Occipital lobe (tissue), 2 donors: ENCODE data around the gene ST6GALNAC4. TPM values are rescaled to one million over a fixed set of nuclear protein-coding genes. Genes with fewer than 3 reads are reported as not detected.

Experiments
- DNase-seq: peaks from one replicate; lab custom pipeline; 2025; lab: John Stamatoyannopoulos, UW
- total RNA-seq: library from RNA; depleted of rRNA; stranded (reverse); fragments of >200 nt; gene quantifications from one replicate; pipeline ENCODE4 v1.2.3, GENCODE V29; 2014

ST6GALNAC4 gene
- total RNA-seq: 10.5 TPM

DNA sequence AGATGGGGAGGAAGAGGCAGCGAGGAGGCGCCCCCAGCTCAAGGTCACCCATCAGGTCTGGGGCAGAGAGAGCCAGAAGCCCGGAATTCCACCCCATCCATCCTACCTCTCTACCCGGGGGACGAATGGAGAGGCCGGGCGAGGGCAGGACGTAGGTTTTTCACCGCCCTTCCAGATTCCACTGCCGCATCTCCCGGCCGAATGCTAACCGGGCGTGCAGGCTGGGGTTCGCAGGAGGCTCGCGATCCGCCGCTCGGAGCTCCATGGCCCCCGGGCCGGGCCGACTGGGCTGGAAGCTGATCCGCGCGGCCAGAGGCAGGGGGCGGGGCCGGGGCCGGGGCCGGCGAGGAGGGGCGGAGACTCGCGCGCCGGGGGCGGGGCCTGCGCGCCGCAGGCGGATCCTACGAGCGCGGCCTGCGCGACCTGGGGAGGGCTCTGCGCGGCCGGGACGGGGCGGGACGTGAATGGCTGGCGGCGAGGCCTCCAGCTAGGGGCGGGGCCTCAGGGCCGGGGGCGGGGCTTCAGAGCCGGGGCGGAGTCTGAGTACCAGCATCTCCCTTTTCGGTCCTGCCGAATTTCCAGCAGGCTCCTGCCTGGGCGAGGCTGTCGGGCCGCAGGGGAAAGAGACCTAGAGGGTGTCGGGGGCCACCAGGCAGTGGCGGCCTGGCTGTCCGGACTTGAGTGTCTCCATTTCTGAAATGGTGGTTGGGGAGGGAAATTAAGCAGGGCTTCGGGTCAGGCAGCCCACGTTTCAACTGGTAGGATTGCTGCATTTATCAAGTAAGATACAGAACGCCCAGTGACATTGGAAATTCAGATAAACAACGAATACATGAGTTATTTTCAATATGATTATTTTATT is at the start of gene ST6GALNAC4:
Gene ST6GALNAC4 (minus strand): TSS at position 322 of the 862 bp plus-strand sequence. CDS start 622 bp downstream, outside the sequence.
- DNase-seq: peak; percentile 94

GRCh38 chr9:127965953-127966352 is 49.1 kb upstream of the ST6GALNAC4 start:
- DNase-seq: no peak

GRCh38 chr9:127963359-127964064 is 46.7 kb upstream of the ST6GALNAC4 start:
- no peak for DNase-seq

GRCh38 chr9:127963041-127963358 is 46.2 kb upstream of the ST6GALNAC4 start:
- no peak for DNase-seq

DNA sequence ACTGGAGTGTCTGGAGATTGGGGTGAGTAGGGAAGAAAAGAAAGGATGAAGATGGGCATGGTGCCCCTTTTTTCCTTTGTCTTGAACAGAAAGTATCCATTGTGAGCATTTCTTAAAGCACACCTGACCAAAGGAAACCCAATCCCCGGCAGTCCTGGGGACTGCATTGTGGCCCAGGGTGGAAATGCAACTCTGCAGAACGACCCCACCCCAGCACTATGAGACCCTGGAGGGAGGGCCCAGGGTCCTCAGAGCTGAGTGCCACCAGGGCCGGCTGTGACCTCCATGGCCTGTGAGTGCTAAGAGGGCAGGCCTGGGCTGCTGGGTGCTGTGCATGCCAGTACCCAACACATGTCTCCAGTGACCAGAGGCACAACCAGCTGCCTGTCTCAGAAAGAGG is 45.4 kb upstream of the ST6GALNAC4 start:
- DNase-seq: no peak

- DNase-seq: no peak
Measured at GRCh38 chr9:127961613-127962155, 44.8 kb upstream of the ST6GALNAC4 start.

- no peak for DNase-seq
Measured at GRCh38 chr9:127961155-127961490, 44.3 kb upstream of the ST6GALNAC4 start.

DNA sequence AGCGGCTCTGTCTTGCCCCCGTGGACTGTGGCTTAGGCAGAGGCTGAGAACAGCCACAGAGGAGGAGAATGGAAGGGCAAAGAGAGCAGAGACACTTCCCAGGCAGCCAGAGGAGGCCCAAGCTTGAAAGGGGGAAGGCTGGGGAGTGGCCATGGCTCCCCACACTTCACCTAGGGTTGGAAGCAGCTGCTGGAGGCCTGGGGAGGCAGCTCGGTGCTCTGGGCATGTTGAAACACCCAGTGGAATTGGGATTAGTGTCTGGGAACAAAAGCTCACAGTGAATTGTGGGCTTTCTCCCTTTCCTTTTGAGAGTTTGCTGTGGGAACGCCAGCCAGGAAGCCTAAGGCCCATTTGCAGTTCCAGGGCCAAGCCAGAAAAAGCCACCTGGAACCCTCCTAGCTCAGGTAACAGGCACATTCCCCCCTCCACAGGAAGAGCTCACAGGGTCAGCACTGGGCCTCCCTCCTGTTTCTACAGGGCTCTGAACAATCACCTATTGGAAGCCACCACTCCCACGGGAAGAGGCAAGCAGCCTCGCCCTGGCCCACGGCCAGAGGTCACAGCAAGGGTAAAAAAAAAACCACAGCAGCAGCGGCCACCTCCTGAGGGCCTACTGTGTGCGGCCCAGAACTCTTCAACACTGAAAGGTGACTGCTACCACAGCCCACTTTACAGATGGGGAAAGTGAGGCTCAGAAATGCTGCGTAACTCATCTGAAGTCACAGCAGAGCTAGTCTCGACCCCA is 43.7 kb upstream of the ST6GALNAC4 start:
- no peak for DNase-seq

- no peak for DNase-seq
Measured at GRCh38 chr9:127959841-127960409, 43.1 kb upstream of the ST6GALNAC4 start.

DNA sequence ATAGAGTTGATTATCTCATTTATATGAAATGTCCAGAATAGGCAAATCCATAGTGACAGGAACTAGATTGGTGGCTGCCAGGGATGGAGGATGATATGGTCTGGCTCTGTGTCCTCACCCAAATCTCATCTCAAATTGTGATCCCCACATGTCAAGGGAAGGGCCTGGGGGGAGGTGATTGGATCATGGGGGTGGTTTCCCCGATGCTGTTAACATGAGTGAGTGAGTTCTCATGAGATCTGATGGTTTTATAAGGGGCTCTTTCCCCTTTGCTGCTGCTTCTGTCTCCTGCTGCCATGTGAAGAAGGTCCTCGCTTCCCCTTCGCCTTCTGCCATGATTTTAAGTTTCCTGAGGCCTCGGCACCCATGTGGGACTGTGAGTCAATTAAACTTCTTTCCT is 42.6 kb upstream of the ST6GALNAC4 start:
- no peak for DNase-seq

DNA sequence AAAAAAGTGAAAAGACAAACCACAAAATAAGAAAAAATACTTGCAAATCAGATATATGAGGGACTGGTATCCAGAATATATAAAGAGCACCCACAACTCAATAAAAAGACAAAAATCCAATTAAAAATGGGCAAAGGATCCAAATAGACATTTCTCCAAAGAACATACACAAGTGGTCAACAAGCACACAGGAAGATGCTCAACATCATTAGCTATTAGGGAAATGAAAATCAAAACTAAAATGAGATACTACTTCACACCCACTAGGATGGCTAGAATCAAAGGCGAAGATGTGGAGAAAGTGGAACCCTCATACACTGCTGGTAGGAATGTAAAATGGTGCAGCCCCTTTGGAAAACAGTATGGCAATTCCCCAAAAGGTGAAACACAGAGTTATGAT is 41.9 kb upstream of the ST6GALNAC4 start:
- DNase-seq: no peak

- DNase-seq: peak; percentile 81
Measured at GRCh38 chr9:127955294-127956015, 38.6 kb upstream of the ST6GALNAC4 start.

- peak; percentile 76 for DNase-seq
Measured at GRCh38 chr9:127954831-127955293, 38.0 kb upstream of the ST6GALNAC4 start.

DNA sequence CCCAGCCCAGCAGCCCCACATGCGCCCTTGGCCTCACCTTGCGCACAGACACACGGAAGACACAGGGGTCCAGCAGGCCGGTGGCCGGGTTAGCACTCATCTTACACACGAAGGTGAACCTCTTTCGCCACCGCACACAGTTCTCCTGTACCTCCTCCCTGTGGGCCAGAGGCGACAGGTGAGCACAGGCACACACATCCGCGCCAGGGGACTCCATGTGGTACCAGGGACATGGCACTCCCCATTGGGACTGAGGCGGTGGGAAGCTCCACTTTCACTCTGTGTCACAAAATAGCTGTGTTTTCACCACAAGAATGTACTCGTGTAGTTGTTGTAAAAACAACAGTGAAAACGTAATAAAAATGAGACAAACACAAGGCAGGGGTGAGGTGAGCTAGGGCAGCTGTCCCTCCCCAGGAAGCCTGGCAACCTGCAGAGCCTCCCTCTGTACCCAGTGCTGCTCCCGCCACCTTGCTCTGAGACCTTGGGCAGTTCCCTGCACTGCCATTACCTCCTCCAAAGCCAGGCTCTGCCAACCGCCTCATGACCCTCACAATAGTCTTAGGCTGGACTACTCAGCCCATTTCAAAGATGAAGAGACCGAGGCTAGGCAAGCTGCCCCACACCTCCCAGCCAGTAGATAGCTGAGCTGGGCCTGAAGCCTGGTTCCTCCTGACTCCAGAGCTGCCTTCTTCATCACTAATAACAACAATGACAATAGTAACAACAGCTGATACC is 37.1 kb upstream of the ST6GALNAC4 start:
- DNase-seq: no peak

DNA sequence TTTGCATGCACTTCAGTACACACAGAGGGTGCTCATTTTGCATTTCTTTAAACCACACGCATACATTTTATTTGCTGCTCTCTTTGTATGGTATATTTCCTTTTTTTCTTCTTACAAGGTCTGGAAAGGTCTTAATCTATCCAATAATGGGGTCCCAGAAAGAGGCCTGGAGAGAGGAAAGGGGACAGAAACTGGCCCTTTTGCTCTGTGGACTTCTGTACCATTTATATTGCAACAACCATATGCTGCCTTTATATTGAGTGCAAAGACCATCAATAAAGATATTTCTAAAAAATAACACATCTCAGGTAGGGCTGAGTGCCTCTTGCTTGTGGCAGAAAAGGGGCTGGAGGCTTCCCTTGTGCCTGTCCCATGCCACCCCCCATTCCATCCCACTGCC is 36.3 kb upstream of the ST6GALNAC4 start:
- no peak for DNase-seq

- peak; percentile 92 for DNase-seq
Measured at GRCh38 chr9:127950513-127951289, 33.9 kb upstream of the ST6GALNAC4 start.

GRCh38 chr9:127949827-127950512 is 33.1 kb upstream of the ST6GALNAC4 start:
- DNase-seq: peak; percentile 31

DNA sequence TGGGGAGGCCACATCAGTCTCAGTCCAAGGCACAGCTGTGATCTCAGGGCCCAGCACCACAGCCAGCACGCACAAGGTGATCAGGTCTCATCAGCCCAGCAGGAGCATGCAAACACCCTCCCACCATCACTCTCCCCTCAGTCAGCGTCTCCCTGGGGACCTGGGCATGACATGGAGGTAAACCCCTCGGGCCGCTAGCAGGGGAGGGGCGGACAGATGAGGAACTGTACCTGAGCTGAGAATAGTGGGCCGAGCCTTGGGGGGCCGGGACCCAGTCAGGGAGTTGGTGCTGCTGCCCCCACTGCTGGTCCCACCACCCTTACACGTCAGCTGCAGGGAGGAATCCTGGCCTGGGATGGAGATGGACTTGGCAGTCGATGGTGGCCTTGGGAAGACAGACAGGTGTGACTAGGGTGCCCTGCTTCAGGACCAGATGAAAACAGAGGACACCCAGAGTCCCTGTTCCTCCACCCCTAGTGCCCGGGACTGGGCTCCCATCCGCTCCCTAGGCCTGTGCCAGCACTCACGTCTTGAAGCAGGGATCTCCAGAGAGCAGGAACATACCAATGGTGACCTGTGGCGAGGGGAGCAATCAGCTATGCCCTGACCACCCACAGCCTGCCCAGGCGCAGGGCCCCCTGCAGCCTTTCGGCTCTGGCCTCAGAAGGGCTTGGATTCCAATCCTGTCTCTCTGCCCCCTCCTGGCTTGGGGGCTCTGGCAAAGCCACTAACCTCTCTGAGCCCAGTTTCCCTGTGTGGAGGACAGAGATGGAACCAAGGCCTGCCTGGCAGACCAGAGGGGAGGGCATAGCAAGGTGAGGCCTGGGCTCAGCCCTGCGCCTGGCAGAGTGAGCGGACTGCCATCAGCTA is 31.2 kb upstream of the ST6GALNAC4 start:
- DNase-seq: no peak
